OCI-LY3 (cell line): ENCODE measurements around the gene ROBO1.

ENCODE experiments used
- EZH2phosphoT487 ChIP-seq: fragments of 200-600 bp; shearing (Covaris generic); IDR thresholded peaks from 2 replicates; pipeline ENCODE4 v1.6.1; 2018; ENCODE audit warnings: antibody characterized with exemption, mixed run types, low read depth
- TF ChIP-seq, protein P1 (sequence below): fragments of 200-600, 300-600 bp; sonication (generic); IDR thresholded peaks from 2 replicates; pipeline ENCODE4 v1.5.1; 2014; ENCODE audit warnings: antibody characterized with exemption, low read length, low read depth

DNA sequence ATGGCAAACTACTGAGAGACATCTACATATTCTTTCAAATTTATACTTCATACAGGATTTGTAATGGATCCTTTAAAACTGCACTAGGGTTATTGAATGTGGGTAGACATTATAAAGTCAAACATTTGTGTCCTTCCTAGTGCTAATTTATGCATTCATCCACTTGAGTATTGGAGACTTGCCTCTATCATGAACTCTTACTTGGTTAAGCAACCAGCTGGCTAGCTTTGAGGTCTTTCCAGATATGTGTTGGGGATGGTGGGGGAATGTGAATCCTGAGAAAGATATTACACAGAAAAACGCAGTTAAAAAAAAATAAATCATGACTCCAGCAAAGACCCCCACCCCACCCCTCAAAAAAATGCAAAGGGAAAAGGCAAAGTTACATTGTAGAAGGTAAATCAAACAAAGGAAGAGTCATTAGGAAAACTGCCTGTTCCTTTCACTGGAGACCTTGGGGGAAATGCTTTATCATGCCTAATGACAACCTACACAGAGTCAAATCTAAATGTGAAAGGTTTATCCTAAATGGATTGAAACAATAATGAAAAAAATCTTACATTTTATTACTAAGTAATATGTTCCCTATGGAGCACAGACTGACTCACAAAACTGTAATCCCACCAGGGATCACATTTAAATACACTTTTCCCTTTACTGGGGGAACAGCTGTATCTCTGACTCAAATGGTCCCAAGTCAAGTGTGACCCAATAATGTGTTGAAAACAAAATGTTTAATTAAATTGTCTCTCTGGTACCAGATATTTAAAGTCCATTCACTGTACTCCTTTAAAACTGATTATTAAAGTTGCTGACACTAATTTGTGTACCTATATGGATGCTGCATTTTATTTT lies 522.3 kb downstream of the ROBO1 start:
- TF ChIP-seq, protein P1, sequence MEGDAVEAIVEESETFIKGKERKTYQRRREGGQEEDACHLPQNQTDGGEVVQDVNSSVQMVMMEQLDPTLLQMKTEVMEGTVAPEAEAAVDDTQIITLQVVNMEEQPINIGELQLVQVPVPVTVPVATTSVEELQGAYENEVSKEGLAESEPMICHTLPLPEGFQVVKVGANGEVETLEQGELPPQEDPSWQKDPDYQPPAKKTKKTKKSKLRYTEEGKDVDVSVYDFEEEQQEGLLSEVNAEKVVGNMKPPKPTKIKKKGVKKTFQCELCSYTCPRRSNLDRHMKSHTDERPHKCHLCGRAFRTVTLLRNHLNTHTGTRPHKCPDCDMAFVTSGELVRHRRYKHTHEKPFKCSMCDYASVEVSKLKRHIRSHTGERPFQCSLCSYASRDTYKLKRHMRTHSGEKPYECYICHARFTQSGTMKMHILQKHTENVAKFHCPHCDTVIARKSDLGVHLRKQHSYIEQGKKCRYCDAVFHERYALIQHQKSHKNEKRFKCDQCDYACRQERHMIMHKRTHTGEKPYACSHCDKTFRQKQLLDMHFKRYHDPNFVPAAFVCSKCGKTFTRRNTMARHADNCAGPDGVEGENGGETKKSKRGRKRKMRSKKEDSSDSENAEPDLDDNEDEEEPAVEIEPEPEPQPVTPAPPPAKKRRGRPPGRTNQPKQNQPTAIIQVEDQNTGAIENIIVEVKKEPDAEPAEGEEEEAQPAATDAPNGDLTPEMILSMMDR = no peak
- TF ChIP-seq EZH2phosphoT487 = no peak
